GM10248 (cell line): Measurements from ENCODE around the gene KCNJ10.

Source experiments
- CTCF ChIA-PET: fragments of 300-600 bp; sonication (Branson Sonifier 250); formaldehyde crosslinking; extraction: SDS; loops from one replicate; lab custom pipeline; 2021; ENCODE audit warnings: antibody characterized with exemption; lab: Yijun Ruan, JAX
- POLR2A ChIA-PET: fragments of 350-650 bp; sonication (Branson Sonifier 250); formaldehyde crosslinking; extraction: SDS; loops from one replicate; lab custom pipeline; 2020; ENCODE audit warnings: antibody characterized with exemption; lab: Yijun Ruan, JAX
- DNase-seq: peaks from one replicate; pipeline ENCODE4 v3.0.0; 2012; ENCODE audit errors: extremely low spot score
- TF ChIP-seq, protein P1 (sequence below): IDR thresholded peaks from 2 replicates; pipeline ENCODE4 v1.5.1; 2012; ENCODE audit warnings: mild to moderate bottlenecking, low read depth; ENCODE audit errors: extremely low read depth, missing control alignments, control extremely low read depth

The KCNJ10 gene

DNA sequence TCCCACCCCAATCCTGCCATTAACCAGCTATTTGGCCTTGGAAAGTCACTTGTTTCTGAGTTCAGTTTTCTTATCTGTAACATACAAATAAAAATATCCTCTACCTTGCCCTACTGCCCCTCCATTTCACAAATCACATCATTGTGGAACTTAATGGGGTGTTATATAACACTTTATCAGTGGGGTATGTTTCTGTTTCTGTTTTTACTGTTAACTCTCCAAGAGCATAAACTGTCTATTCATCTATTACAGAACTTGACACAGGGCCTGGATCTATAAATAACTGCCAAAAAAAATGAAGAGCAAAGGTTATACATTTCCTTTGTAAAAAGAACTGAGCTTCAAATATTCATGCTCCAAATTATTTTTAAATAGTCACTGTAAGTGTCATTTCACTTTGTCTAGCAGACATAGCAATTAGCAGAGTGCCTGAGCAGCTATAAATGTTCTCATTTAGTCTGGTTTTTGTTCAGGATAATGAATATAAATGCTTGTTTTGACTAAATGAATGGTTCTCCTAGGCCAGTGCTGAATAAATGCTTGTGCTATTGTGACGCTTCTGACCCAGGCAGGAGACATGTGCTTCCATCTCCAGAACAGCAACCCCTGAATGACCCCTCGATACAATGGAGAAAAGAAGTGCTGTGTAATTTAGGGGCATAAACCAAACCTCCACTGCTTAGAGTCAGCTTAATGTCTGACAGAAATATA lies 45.6 kb downstream of the KCNJ10 start:
- TF ChIP-seq, protein P1, sequence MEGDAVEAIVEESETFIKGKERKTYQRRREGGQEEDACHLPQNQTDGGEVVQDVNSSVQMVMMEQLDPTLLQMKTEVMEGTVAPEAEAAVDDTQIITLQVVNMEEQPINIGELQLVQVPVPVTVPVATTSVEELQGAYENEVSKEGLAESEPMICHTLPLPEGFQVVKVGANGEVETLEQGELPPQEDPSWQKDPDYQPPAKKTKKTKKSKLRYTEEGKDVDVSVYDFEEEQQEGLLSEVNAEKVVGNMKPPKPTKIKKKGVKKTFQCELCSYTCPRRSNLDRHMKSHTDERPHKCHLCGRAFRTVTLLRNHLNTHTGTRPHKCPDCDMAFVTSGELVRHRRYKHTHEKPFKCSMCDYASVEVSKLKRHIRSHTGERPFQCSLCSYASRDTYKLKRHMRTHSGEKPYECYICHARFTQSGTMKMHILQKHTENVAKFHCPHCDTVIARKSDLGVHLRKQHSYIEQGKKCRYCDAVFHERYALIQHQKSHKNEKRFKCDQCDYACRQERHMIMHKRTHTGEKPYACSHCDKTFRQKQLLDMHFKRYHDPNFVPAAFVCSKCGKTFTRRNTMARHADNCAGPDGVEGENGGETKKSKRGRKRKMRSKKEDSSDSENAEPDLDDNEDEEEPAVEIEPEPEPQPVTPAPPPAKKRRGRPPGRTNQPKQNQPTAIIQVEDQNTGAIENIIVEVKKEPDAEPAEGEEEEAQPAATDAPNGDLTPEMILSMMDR: no peak
- no peak for DNase-seq
- ChIA-PET POLR2A (no interaction called here), CTCF (interaction anchor here (1.4 to 11.2 kb wide), 5 partner anchors 10 to 69 kb away, joined by 3 to 102 read pairs (median 8); no protein-coding TSS in a partner anchor)

DNA sequence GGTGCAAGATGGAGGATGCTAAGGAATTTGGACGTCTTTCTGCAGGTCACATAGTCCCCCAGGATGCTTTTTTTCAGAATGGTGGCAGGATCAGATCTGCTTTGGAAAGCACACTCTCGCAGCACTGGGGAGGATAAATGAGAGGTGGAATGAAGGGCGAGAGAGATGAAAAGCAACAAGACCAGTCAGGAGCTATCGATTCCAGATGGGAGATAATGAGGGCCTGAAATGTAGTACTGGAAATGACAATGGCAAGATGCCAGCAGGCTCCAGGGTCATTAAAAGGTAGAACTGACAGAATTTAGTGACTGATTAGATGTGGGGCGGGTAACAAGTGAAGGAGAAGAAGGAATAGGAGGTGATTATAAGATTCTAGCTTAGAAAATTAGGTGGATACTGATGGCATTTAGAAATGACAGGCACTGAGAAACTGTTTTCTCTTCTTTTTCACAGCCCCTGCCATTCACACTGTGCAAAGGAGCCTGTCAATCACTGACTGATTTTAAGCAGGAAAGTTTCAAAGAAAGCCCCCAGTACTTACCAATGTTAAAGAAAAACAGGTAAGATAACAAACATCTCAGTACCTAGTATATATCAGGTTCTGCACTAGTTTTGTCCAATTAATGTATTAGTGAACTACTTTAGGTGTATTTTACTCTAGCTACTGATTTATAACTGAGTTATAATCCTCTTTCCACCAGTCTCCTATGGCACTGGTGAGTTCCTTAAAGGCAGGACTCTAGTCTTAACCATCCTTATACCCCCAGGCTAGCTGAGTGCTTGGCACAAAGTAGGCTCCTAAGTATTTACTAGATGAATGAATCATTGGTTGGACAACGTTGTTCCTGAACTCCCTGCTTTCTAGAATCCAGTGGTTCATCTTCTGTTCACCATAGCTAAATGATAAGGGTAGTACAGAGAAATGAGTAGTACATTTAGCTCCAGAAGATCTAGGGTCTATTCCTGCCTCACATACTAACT lies 47.3 kb downstream of the KCNJ10 start:
- CTCF ChIA-PET: interaction anchor here (0.9 to 11.2 kb wide), 10 partner anchors 8 to 224 kb away, joined by 3 to 102 read pairs (median 4); partner anchors contain the start of gene PIGM
- TF ChIP-seq, protein P1: no peak
- POLR2A ChIA-PET: no interaction called here
- DNase-seq: no peak

DNA sequence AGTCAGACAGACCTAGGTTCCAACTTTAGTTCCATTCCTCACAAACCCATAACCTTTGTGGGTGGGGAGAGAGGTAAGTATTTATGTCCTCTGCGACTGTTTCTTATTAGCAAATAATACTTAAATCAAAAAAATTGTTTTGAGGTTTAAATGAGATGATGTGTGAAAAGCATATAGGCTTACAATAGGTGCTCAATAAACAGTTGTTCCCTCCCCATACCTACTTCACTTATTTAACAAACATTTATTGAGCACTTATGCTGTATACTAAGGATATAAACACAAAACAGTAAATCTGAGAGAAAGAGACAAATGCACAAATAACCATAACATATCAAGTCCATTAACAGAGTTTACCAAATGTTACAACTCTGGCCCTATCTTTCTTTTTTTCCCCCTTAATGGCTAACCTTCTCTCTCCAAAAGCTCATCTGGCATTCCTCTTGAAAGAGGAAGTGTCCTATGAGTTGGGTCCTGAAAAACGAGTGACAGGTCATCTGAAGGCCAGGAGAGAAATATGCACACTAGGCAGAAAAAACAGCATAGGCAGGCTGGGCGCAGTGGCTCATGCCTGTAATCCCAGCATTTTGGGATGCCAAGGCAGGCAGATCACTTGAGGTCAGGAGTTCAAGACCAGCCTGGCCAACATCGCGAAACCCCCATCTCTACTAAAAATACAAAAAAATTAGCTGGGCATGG lies 48.4 kb downstream of the KCNJ10 start:
- CTCF ChIA-PET: interaction anchor here (1.9 to 11.2 kb wide), 3 partner anchors 10 to 25 kb away, joined by 8 to 102 read pairs (median 11); partner anchors contain the start of gene PIGM
- POLR2A ChIA-PET: no interaction called here
- TF ChIP-seq, protein P1: no peak
- DNase-seq: no peak

DNA sequence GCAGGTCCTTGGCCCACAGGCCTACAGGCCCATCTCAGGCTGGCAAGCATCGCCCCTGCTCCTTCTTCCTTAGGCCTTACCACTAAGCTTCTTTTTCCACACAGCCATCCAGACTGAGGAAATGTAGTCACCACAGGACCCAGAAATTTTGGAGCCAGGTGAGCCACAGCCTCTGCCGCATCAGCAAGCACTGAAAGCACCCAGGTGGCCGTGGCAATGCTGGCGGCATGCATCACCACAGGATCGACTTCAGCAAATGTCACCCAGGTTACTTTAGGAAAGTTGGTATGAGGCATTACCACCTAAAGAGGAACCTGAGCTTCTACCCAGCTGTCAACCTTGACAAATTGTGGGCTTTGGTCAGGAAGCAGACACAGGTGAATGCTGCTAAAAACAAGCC lies 49.8 kb downstream of the KCNJ10 start:
- ChIA-PET POLR2A (no interaction called here), CTCF (interaction anchor here (1.0 to 11.2 kb wide), 10 partner anchors 11 to 221 kb away, joined by 3 to 102 read pairs (median 5); partner anchors contain the start of gene PIGM)
- no peak for DNase-seq
- TF ChIP-seq, protein P1: no peak

DNA sequence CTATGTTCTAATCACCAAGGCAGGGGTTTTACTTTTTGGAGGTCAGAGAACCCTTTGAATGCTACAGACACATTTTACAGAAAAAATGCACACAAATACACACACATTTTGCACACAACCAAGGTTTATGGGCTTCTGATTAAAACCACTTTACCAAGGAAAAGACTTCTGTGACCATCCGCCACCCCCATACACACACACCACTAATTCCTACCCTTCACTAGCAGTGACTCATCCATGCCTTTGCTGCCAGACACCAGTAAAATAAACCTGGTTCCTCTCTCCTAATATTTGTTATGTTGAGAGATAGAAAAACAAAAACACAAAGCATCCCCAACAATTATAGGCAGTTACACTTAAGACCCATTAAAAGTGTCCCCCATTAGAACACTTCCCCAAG lies 51.1 kb downstream of the KCNJ10 start:
- POLR2A ChIA-PET: interaction anchor here (0.7 kb wide), 1 partner anchor 1719 kb away, joined by 3 read pairs; no protein-coding TSS in a partner anchor
- DNase-seq: no peak
- CTCF ChIA-PET: interaction anchor here (1.3 to 11.2 kb wide), 4 partner anchors 12 to 84 kb away, joined by 3 to 102 read pairs (median 6); no protein-coding TSS in a partner anchor
- TF ChIP-seq, protein P1: no peak
